Mesenchymal stem cell (in vitro differentiated cells and primary cell): ENCODE results near the gene APC.

Source experiments
- DNase-seq: peaks from one replicate; pipeline ENCODE4 v3.0.0-alpha.2; 2013
- H2AFZ ChIP-seq: one replicate; pipeline ENCODE4 v1.6.1; 2013; ENCODE audit warnings: low read depth, mild to moderate bottlenecking, control low read depth, inconsistent platforms, low read length, moderate library complexity
- H2AK5ac ChIP-seq: 2 replicates; pipeline ENCODE4 v1.6.1; 2013; ENCODE audit warnings: low read length, moderate library complexity, mild to moderate bottlenecking, inconsistent platforms; ENCODE audit not compliant: severe bottlenecking
- H2BK120ac ChIP-seq: one replicate; pipeline ENCODE4 v1.6.1; 2013; ENCODE audit warnings: low read depth, mild to moderate bottlenecking, inconsistent platforms, low read length, moderate library complexity
- H2BK12ac ChIP-seq, 2 experiments: one replicate each; pipeline ENCODE4 v1.6.1; 2013; ENCODE audit warnings: inconsistent platforms in 2 of 2, low read length in 2 of 2, mild to moderate bottlenecking in 2 of 2, moderate library complexity in 2 of 2, control low read depth in 1 of 2
- H2BK15ac ChIP-seq: one replicate; pipeline ENCODE4 v1.6.1; 2013; ENCODE audit warnings: mild to moderate bottlenecking, low read depth, inconsistent platforms; ENCODE audit not compliant: poor library complexity, severe bottlenecking
- H2BK5ac ChIP-seq: 2 replicates; pipeline ENCODE4 v1.6.1; 2013; ENCODE audit warnings: low read depth, mild to moderate bottlenecking, low read length, control low read depth, inconsistent platforms; ENCODE audit not compliant: poor library complexity, severe bottlenecking
- H3K14ac ChIP-seq, 2 experiments: one replicate each; pipeline ENCODE4 v1.6.1; 2013; ENCODE audit warnings: inconsistent platforms in 2 of 2, low read length in 2 of 2, control low read depth in 1 of 2, mild to moderate bottlenecking in 1 of 2, moderate library complexity in 1 of 2
- H3K18ac ChIP-seq, 2 experiments: one replicate each; pipeline ENCODE4 v1.6.1; 2013; ENCODE audit warnings: inconsistent platforms in 2 of 2, low read length in 2 of 2, control low read depth in 1 of 2, low read depth in 1 of 2, mild to moderate bottlenecking in 1 of 2
- H3K23ac ChIP-seq, 2 experiments: one replicate each; pipeline ENCODE4 v1.6.1; 2013; ENCODE audit warnings: inconsistent platforms in 2 of 2, low read length in 2 of 2, mild to moderate bottlenecking in 2 of 2, moderate library complexity in 2 of 2, control low read depth in 1 of 2
- H3K27ac ChIP-seq: 2 replicates; pipeline ENCODE4 v1.5.1; 2013; ENCODE audit warnings: mild to moderate bottlenecking, moderate library complexity, low read length, control low read depth, inconsistent platforms; ENCODE audit not compliant: poor library complexity, severe bottlenecking
- H3K27me3 ChIP-seq, 2 experiments: 2 replicates each; pipeline versions ENCODE4 v1.6.1 to v1.7.0; 2013; ENCODE audit warnings: low read length in 2 of 2, mild to moderate bottlenecking in 2 of 2, moderate library complexity in 2 of 2, control low read depth in 1 of 2, inconsistent platforms in 1 of 2; ENCODE audit not compliant: control insufficient read depth in 1 of 2, insufficient read depth in 1 of 2
- H3K36me3 ChIP-seq, 2 experiments: 2 replicates each; pipeline versions ENCODE4 v1.6.1 to v1.7.0; 2013; ENCODE audit warnings: low read length in 2 of 2, control low read depth in 1 of 2, inconsistent platforms in 1 of 2, low read depth in 1 of 2, mild to moderate bottlenecking in 1 of 2; ENCODE audit not compliant: insufficient read depth in 2 of 2, control insufficient read depth in 1 of 2
- H3K4ac ChIP-seq, 2 experiments: one replicate each; pipeline ENCODE4 v1.6.1; 2013; ENCODE audit warnings: inconsistent platforms in 2 of 2, low read length in 2 of 2, mild to moderate bottlenecking in 2 of 2, moderate library complexity in 2 of 2, control low read depth in 1 of 2, low read depth in 1 of 2
- H3K4me1 ChIP-seq: 2 replicates; pipeline ENCODE4 v1.6.1; 2013; ENCODE audit warnings: low read depth, low read length, control low read depth; ENCODE audit not compliant: control insufficient read depth, insufficient read depth
- H3K4me2 ChIP-seq: 2 replicates; pipeline ENCODE4 v1.6.1; 2013; ENCODE audit warnings: low read length, mild to moderate bottlenecking, inconsistent platforms; ENCODE audit not compliant: poor library complexity, severe bottlenecking
- H3K4me3 ChIP-seq, 2 experiments: 2 replicates each; pipeline versions ENCODE4 v1.5.1 to v1.7.0; 2013; ENCODE audit warnings: low read length in 2 of 2, mild to moderate bottlenecking in 2 of 2, control low read depth in 1 of 2, low read depth in 1 of 2; ENCODE audit not compliant: insufficient read depth in 1 of 2
- H3K79me1 ChIP-seq: replicated peaks from 2 replicates; pipeline ENCODE4 v1.6.1; 2013; ENCODE audit warnings: mild to moderate bottlenecking, control low read depth, low read length, inconsistent platforms; ENCODE audit not compliant: poor library complexity, severe bottlenecking
- H3K9ac ChIP-seq: 2 replicates; pipeline ENCODE4 v1.7.0; 2013; ENCODE audit warnings: mild to moderate bottlenecking, low read length, moderate library complexity
- H3K9me3 ChIP-seq: 2 replicates; pipeline ENCODE4 v1.7.0; 2013; ENCODE audit warnings: mild to moderate bottlenecking, low read length; ENCODE audit not compliant: control insufficient read depth
- H4K8ac ChIP-seq: one replicate; pipeline ENCODE4 v1.6.1; 2013; ENCODE audit warnings: inconsistent platforms, mild to moderate bottlenecking, low read length, moderate library complexity
- H4K91ac ChIP-seq: one replicate; pipeline ENCODE4 v1.6.1; 2013; ENCODE audit warnings: mild to moderate bottlenecking, low read length, inconsistent platforms
- WGBS: methylation state at CpG from one replicate; pipeline ENCODE4 v1.1.7; 2013; ENCODE audit warnings: mixed read lengths; 5-methylcytosine and 5-hydroxymethylcytosine counted together

The APC gene

GRCh38 chr5:112870966-112871365 lies 133.3 kb downstream of the APC start:
- H3K79me1 ChIP-seq, result peaks cover 25% of the 10 kb centered on the region
- WGBS, result 60% methylated on average over 1 of the region's 3 CpGs

DNA sequence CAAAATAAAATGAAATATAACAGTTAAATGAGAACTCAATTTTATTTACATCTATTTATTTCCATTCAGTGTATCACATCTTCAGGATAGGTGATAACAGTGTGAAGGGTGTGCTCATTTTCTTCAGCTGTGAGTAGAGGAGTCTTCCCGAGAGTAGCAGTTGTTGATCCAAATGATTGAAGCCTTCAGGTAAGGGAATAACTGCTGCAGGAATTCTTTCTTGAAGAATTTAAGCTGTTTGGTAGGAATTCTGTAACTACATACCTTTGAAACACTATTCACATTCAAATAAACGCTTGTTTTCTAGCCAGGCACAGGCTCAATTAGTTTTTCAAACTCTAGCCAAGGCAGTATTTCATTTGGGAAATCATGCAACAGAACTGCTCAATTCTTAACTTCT lies 138.7 kb downstream of the APC start:
- H3K27me3 ChIP-seq, result no peaks in the 10 kb centered on the region
- no peak overlapping the region for H2BK12ac ChIP-seq
- no peak overlapping the region for H3K14ac ChIP-seq
- H3K23ac ChIP-seq, result no peak overlapping the region
- H3K9me3 ChIP-seq, result no peaks in the 10 kb centered on the region
- H2BK5ac ChIP-seq, result no peak overlapping the region
- DNase-seq, result no peak
- H4K8ac ChIP-seq, result no peak overlapping the region
- no peak overlapping the region for H3K27ac ChIP-seq
- no peak overlapping the region for H2BK15ac ChIP-seq
- H3K4me1 ChIP-seq, result peaks cover 1% of the 10 kb centered on the region
- H3K79me1 ChIP-seq, result peaks cover 11% of the 10 kb centered on the region
- H3K4ac ChIP-seq, result no peak overlapping the region
- H3K18ac ChIP-seq, result no peak overlapping the region
- 64% methylated on average over 2 of the region's 2 CpGs for WGBS
- H3K4me2 ChIP-seq, result no peak overlapping the region
- H2AFZ ChIP-seq, result no peak overlapping the region
- H3K9ac ChIP-seq, result peak overlapping the region; percentile 10
- H2BK120ac ChIP-seq, result no peak overlapping the region
- H3K4me3 ChIP-seq, result no peak overlapping the region
- H2AK5ac ChIP-seq, result no peak overlapping the region
- no peak overlapping the region for H4K91ac ChIP-seq
- H3K36me3 ChIP-seq, result peaks cover 15 to 73% of the 10 kb centered on the region in 2 experiments

More at GRCh38 chr5:112870966-112871365, 133.3 kb downstream of the APC start:
- H2BK15ac ChIP-seq, result no peak overlapping the region
- H3K36me3 ChIP-seq, result peaks cover 32 to 74% of the 10 kb centered on the region in 2 experiments
- H2AFZ ChIP-seq, result no peak overlapping the region
- no peak overlapping the region for H2BK12ac ChIP-seq
- peaks cover 1% of the 10 kb centered on the region for H3K4me1 ChIP-seq
- no peak for DNase-seq
- H3K9ac ChIP-seq, result no peak overlapping the region
- no peak overlapping the region for H2BK120ac ChIP-seq
- H3K23ac ChIP-seq, result no peak overlapping the region
- H3K4ac ChIP-seq, result no peak overlapping the region
- H4K91ac ChIP-seq, result no peak overlapping the region
- H3K9me3 ChIP-seq, result no peaks in the 10 kb centered on the region
- no peak overlapping the region for H3K4me3 ChIP-seq
- no peak overlapping the region for H3K4me2 ChIP-seq
- H3K27ac ChIP-seq, result no peak overlapping the region
- H2AK5ac ChIP-seq, result no peak overlapping the region
- H3K14ac ChIP-seq, result no peak overlapping the region
- no peak overlapping the region for H3K18ac ChIP-seq
- H3K27me3 ChIP-seq, result no peaks in the 10 kb centered on the region
- no peak overlapping the region for H4K8ac ChIP-seq
- no peak overlapping the region for H2BK5ac ChIP-seq

GRCh38 chr5:112878101-112878500 lies 140.4 kb downstream of the APC start:
- Histone ChIP-seq H2BK5ac (no peak overlapping the region), H3K36me3 (peaks cover 20 to 84% of the 10 kb centered on the region in 2 experiments), H3K4me1 (peaks cover 1% of the 10 kb centered on the region), H3K9me3 (no peaks in the 10 kb centered on the region), H3K14ac (no peak overlapping the region), H3K4me2 (no peak overlapping the region), H3K9ac (no peak overlapping the region), H3K4ac (no peak overlapping the region), H3K23ac (no peak overlapping the region), H3K4me3 (no peak overlapping the region), H2BK15ac (no peak overlapping the region), H3K27ac (peak overlapping the region; percentile 12), H2AK5ac (no peak overlapping the region), H3K79me1 (peaks cover 16% of the 10 kb centered on the region), H3K18ac (no peak overlapping the region), H2BK120ac (no peak overlapping the region), H4K91ac (no peak overlapping the region), H2BK12ac (no peak overlapping the region), H2AFZ (no peak overlapping the region), H4K8ac (no peak overlapping the region), H3K27me3 (no peaks in the 10 kb centered on the region)
- 63% methylated on average over 3 of the region's 4 CpGs for WGBS
- DNase-seq, result no peak

GRCh38 chr5:112878760-112879159 lies 141.1 kb downstream of the APC start:
- Histone ChIP-seq H3K9ac (no peak overlapping the region), H2AFZ (no peak overlapping the region)
- 54% methylated on average over 3 of the region's 4 CpGs for WGBS

More at GRCh38 chr5:112878760-112879159, 141.1 kb downstream of the APC start:
- Histone ChIP-seq H3K4me1 (peaks cover 1% of the 10 kb centered on the region), H3K79me1 (peaks cover 18% of the 10 kb centered on the region), H2BK12ac (no peak overlapping the region), H4K91ac (no peak overlapping the region), H2AK5ac (no peak overlapping the region), H3K4me3 (no peak overlapping the region), H3K18ac (no peak overlapping the region), H2BK15ac (no peak overlapping the region), H3K4ac (no peak overlapping the region), H4K8ac (no peak overlapping the region), H2BK120ac (no peak overlapping the region), H3K14ac (no peak overlapping the region), H3K9me3 (no peaks in the 10 kb centered on the region), H3K4me2 (no peak overlapping the region), H3K23ac (no peak overlapping the region), H2BK5ac (no peak overlapping the region), H3K27me3 (no peaks in the 10 kb centered on the region), H3K36me3 (peaks cover 20 to 90% of the 10 kb centered on the region in 2 experiments), H3K27ac (peak overlapping the region; percentile 51)
- DNase-seq, result peak; percentile 27
